NCI-H2029 treated with DMSO at 0.1 percent for 48 hours (cell line): ENCODE results near the gene ANKRD36C.
"Not testable (repeated sequence)": the region's sequence is repeated elsewhere in the genome, so short reads cannot be mapped to it uniquely, and the experiment has no call there.

ENCODE experiments used
- DNase-seq: peaks from one replicate; lab custom pipeline; 2025; lab: John Stamatoyannopoulos, UW

The ANKRD36C gene

GRCh38 chr2:95796249-95797099 is 195.2 kb downstream of the ANKRD36C start:
- DNase-seq: not testable (repeated sequence)

GRCh38 chr2:95793970-95794369 is 197.7 kb downstream of the ANKRD36C start:
- DNase-seq: not testable (repeated sequence)

DNA sequence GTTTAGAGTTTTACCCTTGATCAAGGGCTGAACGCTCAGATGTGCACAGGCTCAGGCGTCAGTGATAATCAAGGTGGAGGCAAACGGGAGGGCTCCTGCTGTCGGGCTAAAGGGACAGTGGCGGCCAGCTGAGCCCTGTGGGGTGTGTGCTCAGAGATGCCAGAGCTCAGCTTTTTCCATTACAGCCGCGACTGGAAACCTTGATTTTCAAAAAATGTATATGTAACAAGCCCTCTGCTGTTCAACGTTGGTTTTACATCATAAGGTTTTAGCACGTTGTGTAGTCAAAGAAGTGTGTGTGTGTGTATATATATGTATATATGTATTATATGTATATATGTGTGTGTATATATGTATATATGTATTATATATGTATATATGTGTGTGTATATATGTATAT is 201.4 kb downstream of the ANKRD36C start:
- DNase-seq: not testable (repeated sequence)

- not testable (repeated sequence) for DNase-seq
Observed at GRCh38 chr2:95789385-95789784, 202.2 kb downstream of the ANKRD36C start.

GRCh38 chr2:95788642-95789041 is 203.0 kb downstream of the ANKRD36C start:
- not testable (repeated sequence) for DNase-seq
